Osteocyte (in vitro differentiated cells): ENCODE results near the gene APAF1. TPM values are rescaled to one million over a fixed set of nuclear protein-coding genes. Genes with fewer than 3 reads are reported as not detected.

ENCODE experiments used
- DNase-seq: peaks from one replicate; pipeline ENCODE4 v3.0.0; 2021; ENCODE audit warnings: mixed read lengths; ENCODE audit not compliant: unreplicated experiment; ENCODE audit errors: extremely low spot score
- H3K27ac Mint-ChIP-seq: one replicate; pipeline ENCODE4 v1.8.0; 2021; ENCODE audit warnings: mild to moderate bottlenecking, mixed read lengths; ENCODE audit not compliant: unreplicated experiment
- H3K27me3 Mint-ChIP-seq: one replicate; pipeline ENCODE4 v1.8.0; 2021; ENCODE audit warnings: mixed read lengths; ENCODE audit not compliant: unreplicated experiment
- H3K36me3 Mint-ChIP-seq: one replicate; pipeline ENCODE4 v1.8.0; 2021; ENCODE audit warnings: mixed read lengths; ENCODE audit not compliant: unreplicated experiment
- H3K4me1 Mint-ChIP-seq: one replicate; pipeline ENCODE4 v1.8.0; 2021; ENCODE audit warnings: mixed read lengths; ENCODE audit not compliant: unreplicated experiment
- H3K4me3 Mint-ChIP-seq: one replicate; pipeline ENCODE4 v1.8.0; 2021; ENCODE audit warnings: mild to moderate bottlenecking, moderate library complexity, mixed read lengths; ENCODE audit not compliant: unreplicated experiment
- H3K9me3 Mint-ChIP-seq: one replicate; pipeline ENCODE4 v1.8.0; 2021; ENCODE audit warnings: mixed read lengths; ENCODE audit not compliant: unreplicated experiment
- CTCF ChIP-seq: fragments of 200-600 bp; sonication (generic); IDR thresholded peaks from 2 replicates; pipeline ENCODE4 v1.5.0; 2021; ENCODE audit warnings: antibody characterized with exemption, mild to moderate bottlenecking, moderate library complexity
- total RNA-seq: library from RNA; stranded (reverse); gene quantifications from 2 replicates; pipeline ENCODE4 v1.2.1, GENCODE V29; 2021

The APAF1 gene
- total RNA-seq, 1 donor from 2014 or later: 14.4 TPM

GRCh38 chr12:98684199-98684598 is 39.1 kb downstream of the APAF1 start:
- no peak overlapping the region for H3K4me3 Mint-ChIP-seq
- H3K9me3 Mint-ChIP-seq: no peaks in the 10 kb centered on the region
- no peaks in the 10 kb centered on the region for H3K27me3 Mint-ChIP-seq
- H3K36me3 Mint-ChIP-seq: peaks cover 44% of the 10 kb centered on the region
- H3K4me1 Mint-ChIP-seq: no peaks in the 10 kb centered on the region
- no peak overlapping the region for H3K27ac Mint-ChIP-seq
- DNase-seq: no peak
- TF ChIP-seq CTCF: no peak

- Mint-ChIP-seq H3K27me3 (no peaks in the 10 kb centered on the region), H3K36me3 (peaks cover 53% of the 10 kb centered on the region), H3K9me3 (no peaks in the 10 kb centered on the region), H3K4me3 (no peak overlapping the region), H3K27ac (no peak overlapping the region), H3K4me1 (peaks cover 6% of the 10 kb centered on the region)
- DNase-seq: no peak
- TF ChIP-seq CTCF: no peak
Observed at GRCh38 chr12:98686603-98687002, 41.5 kb downstream of the APAF1 start.

- H3K4me3 Mint-ChIP-seq: no peak overlapping the region
- peaks cover 50% of the 10 kb centered on the region for H3K36me3 Mint-ChIP-seq
- H3K4me1 Mint-ChIP-seq: peaks cover 9% of the 10 kb centered on the region
- H3K27ac Mint-ChIP-seq: peak overlapping the region; percentile 58
- H3K9me3 Mint-ChIP-seq: peaks cover 4% of the 10 kb centered on the region
- no peak for TF ChIP-seq CTCF
- DNase-seq: no peak
- no peaks in the 10 kb centered on the region for H3K27me3 Mint-ChIP-seq
Observed at GRCh38 chr12:98691351-98691750, 46.3 kb downstream of the APAF1 start.

- no peak overlapping the region for H3K4me3 Mint-ChIP-seq
- peaks cover 15% of the 10 kb centered on the region for H3K4me1 Mint-ChIP-seq
- no peak for TF ChIP-seq CTCF
- no peak for DNase-seq
- H3K27me3 Mint-ChIP-seq: no peaks in the 10 kb centered on the region
- H3K36me3 Mint-ChIP-seq: peaks cover 39% of the 10 kb centered on the region
- peaks cover 4% of the 10 kb centered on the region for H3K9me3 Mint-ChIP-seq
- no peak overlapping the region for H3K27ac Mint-ChIP-seq
Observed at GRCh38 chr12:98696036-98696646, 51.1 kb downstream of the APAF1 start.

- TF ChIP-seq CTCF: no peak
- Mint-ChIP-seq H3K4me1 (peaks cover 16% of the 10 kb centered on the region), H3K4me3 (no peak overlapping the region), H3K27ac (no peak overlapping the region), H3K36me3 (peaks cover 37% of the 10 kb centered on the region), H3K9me3 (peaks cover 4% of the 10 kb centered on the region), H3K27me3 (no peaks in the 10 kb centered on the region)
- no peak for DNase-seq
Observed at GRCh38 chr12:98697209-98697608, 52.1 kb downstream of the APAF1 start.
